ENCODE measurements around the gene PACSIN2. TPM values are rescaled to one million over a fixed set of nuclear protein-coding genes. Genes with fewer than 3 reads are reported as not detected.

The PACSIN2 gene
- total RNA-seq, 1 donor from 2014 or later: 61.0 TPM

DNA sequence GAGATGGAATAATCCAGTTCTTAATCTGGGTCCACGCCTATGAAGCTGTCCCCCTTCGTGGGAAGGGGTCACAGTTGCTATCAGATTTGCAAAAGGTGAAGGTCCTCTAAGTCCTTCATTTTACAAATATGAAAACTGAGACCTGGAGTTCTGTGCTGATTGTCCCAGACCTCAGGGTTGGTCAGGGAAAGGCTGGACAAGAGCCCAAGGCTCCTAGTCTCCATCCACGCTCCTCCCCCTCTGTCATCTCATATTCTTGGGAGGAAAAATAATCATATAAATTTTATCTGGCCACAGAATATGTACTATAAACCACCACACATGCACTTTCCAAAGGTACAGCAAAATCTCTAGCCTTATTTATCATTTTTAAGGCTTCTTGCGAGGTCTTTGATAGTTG lies 5.5 kb downstream of the PACSIN2 start:
- Mint-ChIP-seq H3K4me3 (ENCODE audit: low read depth) (no peak overlapping the region), H3K9me3 (ENCODE audit: low read depth) (no peaks in the 10 kb centered on the region), H3K36me3 (ENCODE audit: insufficient read depth) (no peaks in the 10 kb centered on the region), H3K4me1 (ENCODE audit: low read depth) (peaks cover 44% of the 10 kb centered on the region), H3K27ac (no peak overlapping the region), H3K27me3 (no peaks in the 10 kb centered on the region)
- DNase-seq (ENCODE audit: low spot score, unreplicated experiment): no peak
- no peak for TF ChIP-seq CTCF (IDR thresholded peaks at IDR 0.05; ENCODE audit: unreplicated experiment)

GRCh38 chr22:43008921-43009320 lies 6.0 kb downstream of the PACSIN2 start:
- Mint-ChIP-seq H3K9me3 (ENCODE audit: low read depth) (no peaks in the 10 kb centered on the region), H3K4me1 (ENCODE audit: low read depth) (peaks cover 48% of the 10 kb centered on the region), H3K27me3 (no peaks in the 10 kb centered on the region), H3K27ac (no peak overlapping the region), H3K4me3 (ENCODE audit: low read depth) (no peak overlapping the region), H3K36me3 (ENCODE audit: insufficient read depth) (no peaks in the 10 kb centered on the region)
- DNase-seq (ENCODE audit: low spot score, unreplicated experiment): no peak
- TF ChIP-seq CTCF (IDR thresholded peaks at IDR 0.05; ENCODE audit: unreplicated experiment): no peak

DNA sequence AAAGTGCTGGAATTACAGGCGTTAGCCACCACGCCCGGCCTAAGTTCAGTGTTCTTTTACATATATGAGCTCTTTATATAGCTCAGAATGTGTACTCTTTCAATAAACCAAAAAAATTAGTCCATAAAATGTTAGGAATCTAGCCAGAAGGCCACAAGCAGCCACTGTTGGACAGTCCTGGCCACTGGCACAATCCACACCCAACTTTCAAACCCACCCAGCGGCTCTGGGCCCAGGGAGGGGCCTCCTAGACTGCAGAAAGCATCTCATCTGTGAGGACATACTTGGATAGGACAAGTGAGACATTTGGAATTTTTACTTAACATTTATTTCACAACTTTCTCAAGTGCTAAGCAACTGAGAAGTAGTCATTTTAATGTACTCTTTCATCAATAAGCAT lies 6.4 kb downstream of the PACSIN2 start:
- Mint-ChIP-seq H3K4me1 (ENCODE audit: low read depth) (peaks cover 48% of the 10 kb centered on the region), H3K9me3 (ENCODE audit: low read depth) (no peaks in the 10 kb centered on the region), H3K36me3 (ENCODE audit: insufficient read depth) (no peaks in the 10 kb centered on the region), H3K27ac (no peak overlapping the region), H3K4me3 (ENCODE audit: low read depth) (no peak overlapping the region), H3K27me3 (no peaks in the 10 kb centered on the region)
- DNase-seq (ENCODE audit: low spot score, unreplicated experiment): no peak
- no peak for TF ChIP-seq CTCF (IDR thresholded peaks at IDR 0.05; ENCODE audit: unreplicated experiment)

GRCh38 chr22:43007519-43008102 lies 7.3 kb downstream of the PACSIN2 start:
- H3K9me3 Mint-ChIP-seq (ENCODE audit: low read depth): no peaks in the 10 kb centered on the region
- TF ChIP-seq CTCF (IDR thresholded peaks at IDR 0.05; ENCODE audit: unreplicated experiment): no peak
- H3K36me3 Mint-ChIP-seq (ENCODE audit: insufficient read depth): no peaks in the 10 kb centered on the region
- peaks cover 41% of the 10 kb centered on the region for H3K4me1 Mint-ChIP-seq (ENCODE audit: low read depth)
- DNase-seq (ENCODE audit: low spot score, unreplicated experiment): no peak
- H3K27ac Mint-ChIP-seq: peak overlapping the region; percentile 91
- H3K27me3 Mint-ChIP-seq: no peaks in the 10 kb centered on the region
- H3K4me3 Mint-ChIP-seq (ENCODE audit: low read depth): no peak overlapping the region

DNA sequence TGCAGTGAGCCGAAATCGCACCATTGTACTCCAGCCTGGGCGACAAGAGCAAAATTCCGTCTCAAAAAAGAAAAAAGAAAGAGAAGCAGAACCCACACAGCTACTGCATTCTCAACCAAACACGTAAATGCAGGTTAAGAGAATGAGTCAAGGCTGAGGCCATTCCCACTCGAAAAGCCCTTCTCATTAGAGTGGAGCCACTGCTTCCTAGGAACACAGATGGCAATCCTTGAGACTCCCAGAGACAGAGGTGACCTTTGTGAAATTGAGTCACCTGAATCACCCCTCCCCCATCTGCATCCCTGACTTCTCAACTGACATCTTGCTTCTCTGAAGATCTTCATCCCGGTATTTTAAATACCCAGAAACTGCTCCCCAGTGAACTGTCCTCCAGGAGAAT lies 8.2 kb downstream of the PACSIN2 start:
- Mint-ChIP-seq H3K4me3 (ENCODE audit: low read depth) (no peak overlapping the region), H3K9me3 (ENCODE audit: low read depth) (no peaks in the 10 kb centered on the region), H3K36me3 (ENCODE audit: insufficient read depth) (no peaks in the 10 kb centered on the region), H3K27me3 (no peaks in the 10 kb centered on the region), H3K27ac (peak overlapping the region; percentile 58), H3K4me1 (ENCODE audit: low read depth) (peaks cover 46% of the 10 kb centered on the region)
- no peak for TF ChIP-seq CTCF (IDR thresholded peaks at IDR 0.05; ENCODE audit: unreplicated experiment)
- no peak for DNase-seq (ENCODE audit: low spot score, unreplicated experiment)
